Right lobe of liver (tissue), 4 donors: ENCODE results near the gene CYP17A1.

ENCODE experiments used
- POLR2A ChIP-seq: fragments of 450-650 bp; IDR thresholded peaks from one replicate; pipeline ENCODE4 v1.6.1; 2017; ENCODE audit warnings: antibody characterized with exemption, mild to moderate bottlenecking
- TF ChIP-seq, protein P1 (sequence below), 4 donors: fragments of 200-600 bp in 3 of 4; fragments of 450-650 bp in 1 of 4; IDR thresholded peaks; one replicate each; pipeline versions ENCODE4 v1.5.1 to v1.8.0; 2016 to 2022; ENCODE audit warnings: antibody characterized with exemption in 4 of 4, mild to moderate bottlenecking in 2 of 4
- donor health status: DM: no; HTN: no; CAD: no.
- donor health status: DM: no; HTN: no; CAD: no.
- donor health status: DM: no; HTN: yes; CAD: no.

DNA sequence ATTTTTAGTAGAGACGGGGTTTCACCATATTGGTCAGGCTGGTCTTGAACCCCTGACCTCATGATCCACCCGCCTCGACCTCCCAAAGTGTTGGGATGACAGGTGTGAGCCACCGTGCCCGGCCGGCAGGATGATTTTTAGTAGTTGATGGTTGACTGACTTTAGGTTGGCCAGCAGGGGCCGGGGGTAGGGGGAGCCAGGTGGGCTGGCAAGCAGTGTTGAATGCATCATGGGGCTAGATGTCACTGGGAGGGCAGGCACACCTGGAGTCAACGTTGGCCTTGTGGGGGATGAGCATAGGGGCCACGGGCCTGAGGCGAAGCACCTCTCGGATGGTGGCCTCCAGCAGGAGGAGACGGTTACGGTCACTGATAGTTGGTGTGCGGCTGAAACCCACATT, 5.0 kb downstream of the CYP17A1 start:
- TF ChIP-seq, protein P1, sequence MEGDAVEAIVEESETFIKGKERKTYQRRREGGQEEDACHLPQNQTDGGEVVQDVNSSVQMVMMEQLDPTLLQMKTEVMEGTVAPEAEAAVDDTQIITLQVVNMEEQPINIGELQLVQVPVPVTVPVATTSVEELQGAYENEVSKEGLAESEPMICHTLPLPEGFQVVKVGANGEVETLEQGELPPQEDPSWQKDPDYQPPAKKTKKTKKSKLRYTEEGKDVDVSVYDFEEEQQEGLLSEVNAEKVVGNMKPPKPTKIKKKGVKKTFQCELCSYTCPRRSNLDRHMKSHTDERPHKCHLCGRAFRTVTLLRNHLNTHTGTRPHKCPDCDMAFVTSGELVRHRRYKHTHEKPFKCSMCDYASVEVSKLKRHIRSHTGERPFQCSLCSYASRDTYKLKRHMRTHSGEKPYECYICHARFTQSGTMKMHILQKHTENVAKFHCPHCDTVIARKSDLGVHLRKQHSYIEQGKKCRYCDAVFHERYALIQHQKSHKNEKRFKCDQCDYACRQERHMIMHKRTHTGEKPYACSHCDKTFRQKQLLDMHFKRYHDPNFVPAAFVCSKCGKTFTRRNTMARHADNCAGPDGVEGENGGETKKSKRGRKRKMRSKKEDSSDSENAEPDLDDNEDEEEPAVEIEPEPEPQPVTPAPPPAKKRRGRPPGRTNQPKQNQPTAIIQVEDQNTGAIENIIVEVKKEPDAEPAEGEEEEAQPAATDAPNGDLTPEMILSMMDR (IDR thresholded peaks at IDR 0.05) = no peak
- TF ChIP-seq POLR2A = no peak
